PC-9 (cell line): ENCODE results near the gene SLCO4A1. TPM values are rescaled to one million over a fixed set of nuclear protein-coding genes. Genes with fewer than 3 reads are reported as not detected.

Experiments
- BruUV-seq: library from RNA; stranded (reverse); fragments of 400-500 nt; replicated peaks from 2 replicates; lab custom pipeline; 2021; lab: Mats Ljungman, UMichigan
- CTCF ChIA-PET: fragments of 300-600 bp; sonication (Branson Sonifier 250); formaldehyde crosslinking; loops from one replicate; lab custom pipeline; 2022; ENCODE audit warnings: antibody characterized with exemption; lab: Charles Lee
- POLR2A ChIA-PET: fragments of 300-600 bp; sonication (Branson Sonifier 250); formaldehyde crosslinking; loops from one replicate; lab custom pipeline; 2022; ENCODE audit warnings: antibody characterized with exemption; ENCODE audit not compliant: unreplicated experiment; lab: Charles Lee
- DNase-seq, 2 experiments: peaks; one replicate each; pipeline versions ENCODE4 v3.0.0 to v3.0.0-alpha.2; 2015 to 2022; ENCODE audit warnings: mixed read lengths in 1 of 2
- H2AFZ ChIP-seq: fragments of 200-600 bp; sonication (generic); 2 replicates; pipeline ENCODE4 v1.8.1; 2017; ENCODE audit warnings: antibody characterized with exemption
- H3F3A ChIP-seq: fragments of 200-600 bp; sonication (generic); 2 replicates; pipeline ENCODE4 v1.8.1; 2017; ENCODE audit warnings: antibody characterized with exemption, mild to moderate bottlenecking, low read depth; ENCODE audit not compliant: insufficient read depth
- H3K27ac ChIP-seq: fragments of 200-600 bp; sonication (generic); 2 replicates; pipeline ENCODE4 v1.6.1; 2016; ENCODE audit warnings: mixed run types
- H3K27me3 ChIP-seq: fragments of 200-600 bp; sonication (generic); 2 replicates; pipeline ENCODE4 v1.6.1; 2016; ENCODE audit warnings: low read depth, mixed run types; ENCODE audit not compliant: insufficient read depth
- H3K36me3 ChIP-seq: fragments of 200-600 bp; sonication (generic); 2 replicates; pipeline ENCODE4 v1.6.1; 2016; ENCODE audit warnings: low read depth, mixed run types
- H3K4me1 ChIP-seq: fragments of 200-600 bp; sonication (generic); replicated peaks from 2 replicates; pipeline ENCODE4 v1.6.1; 2016; ENCODE audit warnings: mixed run types; ENCODE audit not compliant: insufficient read depth
- H3K4me2 ChIP-seq: fragments of 200-600 bp; sonication (generic); 2 replicates; pipeline ENCODE4 v1.6.1; 2017; ENCODE audit warnings: mixed run types
- H3K4me3 ChIP-seq: fragments of 200-600 bp; sonication (generic); 2 replicates; pipeline ENCODE4 v1.6.1; 2016; ENCODE audit warnings: mixed run types
- H3K79me2 ChIP-seq: fragments of 200-600 bp; sonication (generic); 2 replicates; pipeline ENCODE4 v1.6.1; 2017; ENCODE audit warnings: low read depth, mixed run types
- H3K9me2 ChIP-seq: fragments of 200-600 bp; sonication (generic); 2 replicates; pipeline ENCODE4 v1.8.1; 2017; ENCODE audit warnings: mild to moderate bottlenecking; ENCODE audit not compliant: insufficient read depth
- H3K9me3 ChIP-seq: fragments of 200-600 bp; sonication (generic); 2 replicates; pipeline ENCODE4 v1.8.1; 2016; ENCODE audit warnings: low read depth; ENCODE audit not compliant: insufficient read depth
- H4K20me1 ChIP-seq: fragments of 200-600 bp; sonication (generic); 2 replicates; pipeline ENCODE4 v1.8.1; 2017; ENCODE audit not compliant: insufficient read depth
- CTCF ChIP-seq: fragments of 200-600 bp; sonication (generic); conservative IDR thresholded peaks from 2 replicates; pipeline ENCODE4 v1.6.1; 2017; ENCODE audit warnings: mixed run types, antibody characterized with exemption, mild to moderate bottlenecking, moderate library complexity
- EZH2 ChIP-seq: fragments of 200-600 bp; sonication (generic); IDR thresholded peaks from 2 replicates; pipeline ENCODE4 v1.8.0; 2017; ENCODE audit warnings: antibody characterized with exemption, low read depth
- intact Hi-C: fragments of 100-400 bp; cut with micrococcal nuclease; formaldehyde crosslinking; loops from one replicate; pipeline ENCODE4 v1.10.0; 2022; ENCODE audit not compliant: unreplicated experiment
- total RNA-seq: library from RNA; stranded (reverse); gene quantifications from 2 replicates; pipeline ENCODE4 v1.2.3, GENCODE V29; 2021

The SLCO4A1 gene
- total RNA-seq, 1 experiment from 2014 or later, result 19.3 TPM

GRCh38 chr20:62622877-62623487 lies 19.3 kb upstream of the SLCO4A1 start:
- intact Hi-C loops, result loop anchor here (1.0 to 5.0 kb wide), 9 partner anchors 19 to 321 kb away; partner anchors contain the start of genes ADRM1, CABLES2, DIDO1 and RBBP8NL
- H3K36me3 ChIP-seq, result no peaks in the 10 kb centered on the region
- peak overlapping the region; percentile 99 for H3K27ac ChIP-seq
- peak; percentile 61 to 65 for DNase-seq
- H4K20me1 ChIP-seq, result no peaks in the 10 kb centered on the region
- H3K4me3 ChIP-seq, result peak overlapping the region; percentile 80
- no peaks in the 10 kb centered on the region for H3K9me3 ChIP-seq
- peaks cover 28% of the 10 kb centered on the region for H3K79me2 ChIP-seq
- peaks cover 61% of the 10 kb centered on the region for H3F3A ChIP-seq
- peak overlapping the region; percentile 89 for H3K4me2 ChIP-seq
- TF ChIP-seq CTCF (no peak; the same call in 1 of the 2 replicates), EZH2 (no peak)
- H3K9me2 ChIP-seq, result no peaks in the 10 kb centered on the region
- no peaks in the 10 kb centered on the region for H3K27me3 ChIP-seq
- BruUV-seq, result no TSS peak
- POLR2A ChIA-PET, result interaction anchor here (0.5 to 1.2 kb wide), 5 partner anchors 19 to 114 kb away, joined by 3 to 28 read pairs (median 5); partner anchors contain the start of gene SLCO4A1
- CTCF ChIA-PET, result interaction anchor here (0.6 to 0.7 kb wide), 3 partner anchors 44 to 169 kb away, joined by 3 read pairs; no protein-coding TSS in a partner anchor
- peak overlapping the region; percentile 3; the same call in 1 of the 2 replicates for H2AFZ ChIP-seq
- H3K4me1 ChIP-seq, result peaks cover 80% of the 10 kb centered on the region

- peak overlapping the region; percentile 99 for H3K27ac ChIP-seq
- intact Hi-C loops, result loop anchor here (1.0 to 5.0 kb wide), 9 partner anchors 19 to 321 kb away; partner anchors contain the start of genes ADRM1, CABLES2, DIDO1 and RBBP8NL
- H2AFZ ChIP-seq, result no peak overlapping the region
- H3K36me3 ChIP-seq, result no peaks in the 10 kb centered on the region
- H4K20me1 ChIP-seq, result no peaks in the 10 kb centered on the region
- no peaks in the 10 kb centered on the region for H3K9me3 ChIP-seq
- peaks cover 28% of the 10 kb centered on the region for H3K79me2 ChIP-seq
- H3K4me2 ChIP-seq, result peak overlapping the region; percentile 89
- ChIA-PET POLR2A (interaction anchor here (0.6 to 1.2 kb wide), 7 partner anchors 17 to 369 kb away, joined by 3 to 13 read pairs (median 5); partner anchors contain the start of gene SLCO4A1), CTCF (interaction anchor here (0.6 to 1.6 kb wide), 5 partner anchors 21 to 169 kb away, joined by 3 to 5 read pairs (median 3); no protein-coding TSS in a partner anchor)
- H3K4me3 ChIP-seq, result peak overlapping the region; percentile 80
- DNase-seq, result peak; percentile 98 to 99
- TF ChIP-seq EZH2 (no peak), CTCF (no peak)
- BruUV-seq, result TSS peak; percentile 89
- H3K4me1 ChIP-seq, result peaks cover 80% of the 10 kb centered on the region
- H3K27me3 ChIP-seq, result no peaks in the 10 kb centered on the region
- H3F3A ChIP-seq, result peaks cover 59% of the 10 kb centered on the region
- no peaks in the 10 kb centered on the region for H3K9me2 ChIP-seq
These were observed 18.6 kb upstream of the SLCO4A1 start for GRCh38 chr20:62623488-62624324.

DNA sequence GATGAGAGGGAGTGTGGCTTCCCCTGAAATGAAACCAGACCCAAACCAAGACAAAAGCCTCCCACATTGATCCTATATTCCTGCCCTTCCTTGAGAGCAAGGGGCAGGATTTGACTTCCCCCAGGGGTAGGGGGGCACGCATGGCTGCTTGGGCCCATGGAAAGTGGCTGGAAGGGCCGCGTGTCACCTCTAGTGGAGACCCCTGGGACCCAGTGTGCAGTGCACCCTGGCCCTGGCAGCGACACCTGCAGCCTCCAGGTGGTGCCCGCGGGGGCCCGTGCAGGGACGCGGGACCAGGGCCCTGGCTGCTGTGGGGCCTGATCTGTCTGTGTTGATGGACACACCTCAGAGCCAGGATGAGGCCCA lies 18.0 kb upstream of the SLCO4A1 start:
- DNase-seq, result peak in 1 of 2 experiments; percentile 58
- H3K27ac ChIP-seq, result peak overlapping the region; percentile 99
- intact Hi-C loops, result loop anchor here (5.0 kb wide), 6 partner anchors 183 to 322 kb away; partner anchors contain the start of genes ADRM1, CABLES2, DIDO1 and RBBP8NL
- H3K4me1 ChIP-seq, result peaks cover 80% of the 10 kb centered on the region
- H4K20me1 ChIP-seq, result no peaks in the 10 kb centered on the region
- BruUV-seq, result TSS peak; percentile 60
- CTCF ChIA-PET, result interaction anchor here (0.6 to 1.6 kb wide), 2 partner anchors 20 to 48 kb away, joined by 4 to 5 read pairs; no protein-coding TSS in a partner anchor
- POLR2A ChIA-PET, result interaction anchor here (0.6 to 1.2 kb wide), 6 partner anchors 16 to 368 kb away, joined by 3 to 13 read pairs (median 5); partner anchors contain the start of gene SLCO4A1
- peaks cover 59% of the 10 kb centered on the region for H3F3A ChIP-seq
- H3K9me2 ChIP-seq, result no peaks in the 10 kb centered on the region
- peak overlapping the region; percentile 50; the same call in 1 of the 2 replicates for H3K4me3 ChIP-seq
- peak overlapping the region; percentile 89 for H3K4me2 ChIP-seq
- no peak overlapping the region for H2AFZ ChIP-seq
- TF ChIP-seq CTCF, result peak; percentile 58
- no peak for TF ChIP-seq EZH2
- no peaks in the 10 kb centered on the region for H3K9me3 ChIP-seq
- H3K27me3 ChIP-seq, result no peaks in the 10 kb centered on the region
- H3K79me2 ChIP-seq, result peaks cover 28% of the 10 kb centered on the region
- no peaks in the 10 kb centered on the region for H3K36me3 ChIP-seq
